Tibial nerve (tissue), 4 donors: ENCODE measurements around the gene SCUBE3. TPM values are rescaled to one million over a fixed set of nuclear protein-coding genes. Genes with fewer than 3 reads are reported as not detected.

Source experiments
- DNase-seq, 2 donors: peaks; one replicate each; pipeline ENCODE4 v3.0.0-alpha.2; 2019; ENCODE audit warnings: low spot score in 2 of 2
- H3K27ac ChIP-seq, 4 donors: fragments of 200-600 bp; sonication (generic) in 3 of 4; one replicate each; pipeline ENCODE4 v1.5.1; 2017 to 2019; ENCODE audit warnings: mild to moderate bottlenecking in 1 of 4
- H3K27me3 ChIP-seq, 2 donors: fragments of 200-600 bp; sonication (generic) in 1 of 2; one replicate each; pipeline versions ENCODE4 v1.5.1 to v1.6.0; 2017 to 2019
- H3K36me3 ChIP-seq, 3 donors: fragments of 200-600 bp; sonication (generic); one replicate each; pipeline ENCODE4 v1.5.1; 2018 to 2019
- H3K4me1 ChIP-seq, 4 donors: fragments of 200-600 bp; sonication (generic) in 3 of 4; one replicate each; pipeline ENCODE4 v1.5.1; 2017 to 2019
- H3K4me3 ChIP-seq, 4 donors: fragments of 200-600 bp; sonication (generic) in 3 of 4; one replicate each; pipeline ENCODE4 v1.5.1; 2017 to 2019; ENCODE audit warnings: mild to moderate bottlenecking in 1 of 4, moderate library complexity in 1 of 4
- H3K9me3 ChIP-seq, 4 donors: fragments of 200-600 bp; sonication (generic) in 3 of 4; one replicate each; pipeline ENCODE4 v1.5.1; 2017 to 2019
- EP300 ChIP-seq, 2 donors: sonication (generic); formaldehyde crosslinking; IDR thresholded peaks; one replicate each; pipeline ENCODE4 v1.6.1; 2017; ENCODE audit warnings: antibody characterized with exemption in 2 of 2, mild to moderate bottlenecking in 1 of 2
- POLR2A ChIP-seq, 2 donors: fragments of 450-650 bp; IDR thresholded peaks; one replicate each; pipeline ENCODE4 v1.6.1; 2017; ENCODE audit warnings: antibody characterized with exemption in 2 of 2, mild to moderate bottlenecking in 2 of 2, moderate library complexity in 2 of 2
- WGBS, 2 donors: methylation state at CpG; one replicate each; pipeline ENCODE4 v1.1.5; 2018; 5-methylcytosine and 5-hydroxymethylcytosine counted together
- total RNA-seq, 4 donors: library from RNA; depleted of rRNA; stranded (reverse); fragments of >200 nt; gene quantifications; one replicate each; pipeline ENCODE4 v1.1.0, GENCODE V29; 2016
- TF ChIP-seq, protein P1 (sequence below), 5 experiments: fragments of 200-600 bp in 3 of 5; fragments of 450-650 bp in 2 of 5; sonication (generic) in 3 of 5; IDR thresholded peaks; one replicate each; pipeline ENCODE4 v1.5.1; 2016 to 2019; ENCODE audit warnings: antibody characterized with exemption in 5 of 5, mild to moderate bottlenecking in 3 of 5, moderate library complexity in 2 of 5

Gene SCUBE3
- total RNA-seq, 4 donors from 2014 or later: 0.30 to 1.3 (median 0.50) TPM

DNA sequence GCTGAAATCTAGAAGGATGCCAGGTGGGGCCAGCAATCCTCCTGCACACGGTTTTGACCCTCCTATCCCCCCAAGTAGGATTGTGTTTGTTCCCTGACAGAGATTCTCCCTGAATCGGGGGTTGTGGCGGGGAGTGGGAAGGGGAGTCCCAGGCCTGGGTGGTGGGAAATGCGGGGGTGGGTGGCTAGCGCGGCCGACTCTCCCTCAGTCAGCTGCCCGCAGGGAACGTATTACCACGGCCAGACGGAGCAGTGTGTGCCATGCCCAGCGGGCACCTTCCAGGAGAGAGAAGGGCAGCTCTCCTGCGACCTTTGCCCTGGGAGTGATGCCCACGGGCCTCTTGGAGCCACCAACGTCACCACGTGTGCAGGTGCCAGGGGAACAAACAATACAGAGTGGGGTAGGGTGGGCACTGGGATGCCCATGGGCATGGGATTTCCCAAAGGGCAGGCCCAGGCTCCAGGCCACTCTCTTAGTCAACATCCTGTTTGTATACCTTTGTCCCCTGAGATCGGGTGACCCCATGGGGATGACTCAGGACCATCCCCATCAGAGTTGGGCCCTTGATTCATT lies 29.7 kb downstream of the SCUBE3 start:
- TF ChIP-seq POLR2A (IDR thresholded peaks at IDR 0.05): no peak
- TF ChIP-seq, protein P1, sequence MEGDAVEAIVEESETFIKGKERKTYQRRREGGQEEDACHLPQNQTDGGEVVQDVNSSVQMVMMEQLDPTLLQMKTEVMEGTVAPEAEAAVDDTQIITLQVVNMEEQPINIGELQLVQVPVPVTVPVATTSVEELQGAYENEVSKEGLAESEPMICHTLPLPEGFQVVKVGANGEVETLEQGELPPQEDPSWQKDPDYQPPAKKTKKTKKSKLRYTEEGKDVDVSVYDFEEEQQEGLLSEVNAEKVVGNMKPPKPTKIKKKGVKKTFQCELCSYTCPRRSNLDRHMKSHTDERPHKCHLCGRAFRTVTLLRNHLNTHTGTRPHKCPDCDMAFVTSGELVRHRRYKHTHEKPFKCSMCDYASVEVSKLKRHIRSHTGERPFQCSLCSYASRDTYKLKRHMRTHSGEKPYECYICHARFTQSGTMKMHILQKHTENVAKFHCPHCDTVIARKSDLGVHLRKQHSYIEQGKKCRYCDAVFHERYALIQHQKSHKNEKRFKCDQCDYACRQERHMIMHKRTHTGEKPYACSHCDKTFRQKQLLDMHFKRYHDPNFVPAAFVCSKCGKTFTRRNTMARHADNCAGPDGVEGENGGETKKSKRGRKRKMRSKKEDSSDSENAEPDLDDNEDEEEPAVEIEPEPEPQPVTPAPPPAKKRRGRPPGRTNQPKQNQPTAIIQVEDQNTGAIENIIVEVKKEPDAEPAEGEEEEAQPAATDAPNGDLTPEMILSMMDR (IDR thresholded peaks at IDR 0.05): no peak
- no peak for TF ChIP-seq EP300 (IDR thresholded peaks at IDR 0.05)
- H3K4me1 ChIP-seq: peaks cover 0 to 34% (median 4%) of the 10 kb centered on the region in 4 donors
- peaks cover 0 to 42% (median 0%) of the 10 kb centered on the region in 3 donors for H3K36me3 ChIP-seq
- no peaks in the 10 kb centered on the region for H3K27me3 ChIP-seq
- H3K27ac ChIP-seq: no peak overlapping the region
- no peak overlapping the region for H3K4me3 ChIP-seq
- DNase-seq: no peak
- WGBS, 2 donors: 80 to 86% methylated on average over 14 to 16 of the region's 17 CpGs
- H3K9me3 ChIP-seq: no peaks in the 10 kb centered on the region

DNA sequence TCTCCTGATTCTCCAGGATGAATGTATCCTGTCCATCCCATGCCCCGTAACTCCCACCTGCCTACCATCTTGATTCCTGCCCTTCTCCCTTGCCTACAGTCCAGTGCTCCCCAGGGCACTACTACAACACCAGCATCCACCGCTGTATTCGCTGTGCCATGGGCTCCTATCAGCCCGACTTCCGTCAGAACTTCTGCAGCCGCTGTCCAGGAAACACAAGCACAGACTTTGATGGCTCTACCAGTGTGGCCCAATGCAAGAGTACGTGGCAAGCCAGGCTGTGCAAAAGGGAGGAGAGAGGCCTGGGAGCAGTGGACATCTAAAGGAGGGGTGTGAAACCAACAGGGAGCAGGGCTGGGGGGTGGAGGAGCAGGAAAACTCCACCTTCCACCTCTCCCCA lies 30.8 kb downstream of the SCUBE3 start:
- Histone ChIP-seq H3K27ac (no peak overlapping the region), H3K4me1 (peaks cover 0 to 34% (median 4%) of the 10 kb centered on the region in 4 donors), H3K27me3 (no peaks in the 10 kb centered on the region), H3K4me3 (no peak overlapping the region), H3K9me3 (no peaks in the 10 kb centered on the region), H3K36me3 (peaks cover 0 to 42% (median 0%) of the 10 kb centered on the region in 3 donors)
- DNase-seq: no peak
- 93 to 99% methylated on average over 7 of the region's 7 CpGs for WGBS, 2 donors
- TF ChIP-seq EP300 (IDR thresholded peaks at IDR 0.05) (no peak), POLR2A (IDR thresholded peaks at IDR 0.05) (no peak)

DNA sequence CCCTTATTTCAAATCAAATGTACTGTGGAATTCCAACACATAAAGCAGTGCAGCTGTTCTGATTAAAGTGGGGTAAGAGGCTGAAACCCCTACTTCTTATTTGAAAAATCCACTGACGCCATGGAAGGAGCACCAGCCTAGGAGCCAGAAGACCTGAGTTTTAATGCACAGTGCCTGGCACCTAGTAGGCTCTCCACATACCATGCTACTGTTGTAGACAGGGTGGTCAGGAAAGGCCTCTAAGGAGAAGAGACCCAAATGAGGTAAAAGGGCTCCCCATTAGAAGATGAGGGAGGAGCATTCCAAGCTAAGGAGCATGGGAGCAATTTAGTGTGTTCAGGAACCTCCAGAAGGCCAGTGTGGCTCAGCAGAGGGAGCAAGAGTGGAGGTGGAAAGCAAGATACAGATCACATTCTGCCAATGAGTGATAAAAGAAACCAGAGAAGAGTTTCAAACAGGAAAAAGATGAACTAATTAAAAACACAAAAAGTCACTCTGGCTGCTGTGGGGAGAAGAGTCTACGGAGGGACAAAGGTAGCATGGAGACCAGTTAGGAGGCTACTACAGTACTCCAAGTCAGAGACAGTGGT lies 34.0 kb downstream of the SCUBE3 start:
- H3K4me3 ChIP-seq: no peak overlapping the region
- H3K27me3 ChIP-seq: no peaks in the 10 kb centered on the region
- H3K9me3 ChIP-seq: no peaks in the 10 kb centered on the region
- peaks cover 0 to 34% (median 0%) of the 10 kb centered on the region in 3 donors for H3K36me3 ChIP-seq
- no peak overlapping the region for H3K27ac ChIP-seq
- H3K4me1 ChIP-seq: peaks cover 0 to 29% (median 6%) of the 10 kb centered on the region in 4 donors
- no peak for DNase-seq
- 91 to 94% methylated on average over 2 of the region's 2 CpGs for WGBS, 2 donors
- TF ChIP-seq EP300 (IDR thresholded peaks at IDR 0.05) (no peak), POLR2A (IDR thresholded peaks at IDR 0.05) (no peak)
- TF ChIP-seq, protein P1 (IDR thresholded peaks at IDR 0.05): no peak

DNA sequence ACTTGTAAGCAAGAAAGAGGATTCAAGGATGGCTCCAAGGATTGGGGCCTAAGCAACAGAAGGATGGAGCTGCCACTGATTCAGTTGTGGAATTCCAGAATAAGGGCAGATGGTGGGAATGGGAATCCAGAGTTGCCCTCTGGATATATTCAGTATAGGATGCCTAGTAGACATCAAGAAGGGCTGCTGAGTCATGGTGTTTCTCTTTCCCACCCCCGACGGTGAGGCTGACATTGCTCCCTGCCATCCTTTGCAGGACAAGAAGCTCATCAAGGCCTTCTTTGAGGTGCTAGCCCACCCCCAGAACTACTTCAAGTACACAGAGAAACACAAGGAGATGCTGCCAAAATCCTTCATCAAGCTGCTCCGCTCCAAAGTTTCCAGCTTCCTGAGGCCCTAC lies 34.5 kb downstream of the SCUBE3 start:
- Histone ChIP-seq H3K9me3 (no peaks in the 10 kb centered on the region), H3K36me3 (peaks cover 0 to 29% (median 0%) of the 10 kb centered on the region in 3 donors), H3K4me3 (no peak overlapping the region), H3K27ac (no peak overlapping the region), H3K27me3 (no peaks in the 10 kb centered on the region), H3K4me1 (peaks cover 0 to 35% (median 6%) of the 10 kb centered on the region in 4 donors)
- TF ChIP-seq POLR2A (IDR thresholded peaks at IDR 0.05): no peak
- TF ChIP-seq, protein P1 (IDR thresholded peaks at IDR 0.05): no peak
- no peak for TF ChIP-seq EP300 (IDR thresholded peaks at IDR 0.05)
- 54 to 58% methylated on average over 3 of the region's 3 CpGs for WGBS, 2 donors
- DNase-seq: no peak

DNA sequence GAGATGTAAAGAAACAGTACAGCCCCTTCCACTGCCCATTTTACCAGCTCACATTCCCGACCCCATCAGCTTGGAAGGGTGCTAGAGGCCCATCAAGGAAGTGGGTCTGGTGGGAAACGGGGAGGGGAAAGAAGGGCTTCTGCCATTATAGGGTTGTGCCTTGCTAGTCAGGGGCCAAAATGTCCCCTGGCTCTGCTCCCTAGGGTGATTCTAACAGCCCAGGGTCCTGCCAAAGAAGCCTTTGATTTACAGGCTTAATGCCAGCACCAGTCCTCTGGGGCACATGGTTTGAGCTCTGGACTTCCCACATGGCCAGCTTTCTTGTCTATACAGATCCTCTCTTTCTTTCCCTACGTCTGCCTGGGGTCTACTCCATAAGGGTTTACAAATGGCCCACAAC lies 35.2 kb downstream of the SCUBE3 start:
- no peak for TF ChIP-seq POLR2A (IDR thresholded peaks at IDR 0.05)
- TF ChIP-seq EP300 (IDR thresholded peaks at IDR 0.05): no peak
- TF ChIP-seq, protein P1 (IDR thresholded peaks at IDR 0.05): no peak
- no peak for DNase-seq
- Histone ChIP-seq H3K4me1 (peaks cover 0 to 36% (median 6%) of the 10 kb centered on the region in 4 donors), H3K4me3 (no peak overlapping the region), H3K9me3 (no peaks in the 10 kb centered on the region), H3K27ac (no peak overlapping the region), H3K27me3 (no peaks in the 10 kb centered on the region), H3K36me3 (peaks cover 0 to 22% (median 0%) of the 10 kb centered on the region in 3 donors)
- 41 to 53% methylated on average over 3 of the region's 3 CpGs for WGBS, 2 donors
